MM.1S (cell line): Measurements from ENCODE around the gene R3HDM2.

Source experiments
- DNase-seq: peaks from one replicate; pipeline ENCODE4 v3.0.0-alpha.2; 2015
- H2AFZ ChIP-seq: fragments of 300-600 bp; sonication (generic); 2 replicates; pipeline ENCODE4 v1.6.0; 2016; ENCODE audit warnings: antibody characterized with exemption, low read length
- H3F3A ChIP-seq: fragments of 300-600 bp; sonication (generic); 2 replicates; pipeline ENCODE4 v1.6.1; 2016; ENCODE audit warnings: mild to moderate bottlenecking, antibody characterized with exemption, low read length, moderate library complexity, mixed read lengths; ENCODE audit not compliant: insufficient read depth
- H3K27ac ChIP-seq: fragments of 300-600 bp; sonication (generic); 2 replicates; pipeline ENCODE4 v1.5.1; 2016; ENCODE audit warnings: mild to moderate bottlenecking, low read length
- H3K27me3 ChIP-seq: fragments of 300-600 bp; sonication (generic); replicated peaks from 2 replicates; pipeline ENCODE4 v1.6.0; 2016; ENCODE audit warnings: low read length; ENCODE audit not compliant: insufficient read depth
- H3K36me3 ChIP-seq: fragments of 300-600 bp; sonication (generic); replicated peaks from 2 replicates; pipeline ENCODE4 v1.6.1; 2016; ENCODE audit warnings: mild to moderate bottlenecking, low read length, mixed read lengths; ENCODE audit not compliant: insufficient read depth
- H3K4me1 ChIP-seq: fragments of 300-600 bp; sonication (generic); 2 replicates; pipeline ENCODE4 v1.6.1; 2016; ENCODE audit warnings: low read length, mixed read lengths
- H3K4me2 ChIP-seq: fragments of 300-600 bp; sonication (generic); 2 replicates; pipeline ENCODE4 v1.6.0; 2016; ENCODE audit warnings: low read depth, low read length
- H3K4me3 ChIP-seq: fragments of 300-600 bp; sonication (generic); 2 replicates; pipeline ENCODE4 v1.5.1; 2016; ENCODE audit warnings: low read length, mixed read lengths
- H3K79me2 ChIP-seq: fragments of 300-600 bp; sonication (generic); 2 replicates; pipeline ENCODE4 v1.6.1; 2016; ENCODE audit warnings: mixed run types, low read length, mixed read lengths
- H3K9ac ChIP-seq: fragments of 300-600 bp; sonication (generic); 2 replicates; pipeline ENCODE4 v1.6.1; 2016; ENCODE audit warnings: low read length, mixed read lengths
- H3K9me2 ChIP-seq: fragments of 300-600 bp; sonication (generic); replicated peaks from 2 replicates; pipeline ENCODE4 v1.6.1; 2016; ENCODE audit warnings: mild to moderate bottlenecking, low read length, mixed read lengths; ENCODE audit not compliant: insufficient read depth
- H3K9me3 ChIP-seq: fragments of 300-600 bp; sonication (generic); replicated peaks from 2 replicates; pipeline ENCODE4 v1.6.1; 2016; ENCODE audit warnings: mild to moderate bottlenecking, low read length, mixed read lengths; ENCODE audit not compliant: insufficient read depth
- H4K20me1 ChIP-seq: fragments of 300-600 bp; sonication (generic); 2 replicates; pipeline ENCODE4 v1.6.1; 2016; ENCODE audit warnings: mild to moderate bottlenecking, low read length, moderate library complexity, mixed read lengths; ENCODE audit not compliant: insufficient read depth
- EZH2 ChIP-seq: fragments of 300-600 bp; sonication (generic); optimal IDR thresholded peaks from 2 replicates; pipeline ENCODE3; 2017; ENCODE audit warnings: low read depth, mild to moderate bottlenecking, antibody characterized with exemption, low read length, mixed read lengths
- EZH2phosphoT487 ChIP-seq: fragments of 300-600 bp; sonication (generic); IDR thresholded peaks from 2 replicates; pipeline ENCODE4 v1.6.1; 2018; ENCODE audit warnings: antibody characterized with exemption, low read length
- TF ChIP-seq, protein P1 (sequence below): fragments of 300-600 bp; sonication (generic); IDR thresholded peaks from 2 replicates; pipeline ENCODE4 v1.5.1; 2016; ENCODE audit warnings: antibody characterized with exemption, low read length, mixed read lengths

R3HDM2 gene

GRCh38 chr12:57325395-57325794 is 105.4 kb downstream of the R3HDM2 start:
- no peak overlapping the region for H2AFZ ChIP-seq
- DNase-seq: no peak
- H4K20me1 ChIP-seq: no peaks in the 10 kb centered on the region
- no peaks in the 10 kb centered on the region for H3K9me2 ChIP-seq
- H3K4me1 ChIP-seq: no peaks in the 10 kb centered on the region
- H3K4me2 ChIP-seq: no peak overlapping the region
- no peaks in the 10 kb centered on the region for H3K36me3 ChIP-seq
- TF ChIP-seq, protein P1, sequence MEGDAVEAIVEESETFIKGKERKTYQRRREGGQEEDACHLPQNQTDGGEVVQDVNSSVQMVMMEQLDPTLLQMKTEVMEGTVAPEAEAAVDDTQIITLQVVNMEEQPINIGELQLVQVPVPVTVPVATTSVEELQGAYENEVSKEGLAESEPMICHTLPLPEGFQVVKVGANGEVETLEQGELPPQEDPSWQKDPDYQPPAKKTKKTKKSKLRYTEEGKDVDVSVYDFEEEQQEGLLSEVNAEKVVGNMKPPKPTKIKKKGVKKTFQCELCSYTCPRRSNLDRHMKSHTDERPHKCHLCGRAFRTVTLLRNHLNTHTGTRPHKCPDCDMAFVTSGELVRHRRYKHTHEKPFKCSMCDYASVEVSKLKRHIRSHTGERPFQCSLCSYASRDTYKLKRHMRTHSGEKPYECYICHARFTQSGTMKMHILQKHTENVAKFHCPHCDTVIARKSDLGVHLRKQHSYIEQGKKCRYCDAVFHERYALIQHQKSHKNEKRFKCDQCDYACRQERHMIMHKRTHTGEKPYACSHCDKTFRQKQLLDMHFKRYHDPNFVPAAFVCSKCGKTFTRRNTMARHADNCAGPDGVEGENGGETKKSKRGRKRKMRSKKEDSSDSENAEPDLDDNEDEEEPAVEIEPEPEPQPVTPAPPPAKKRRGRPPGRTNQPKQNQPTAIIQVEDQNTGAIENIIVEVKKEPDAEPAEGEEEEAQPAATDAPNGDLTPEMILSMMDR: no peak
- no peak for TF ChIP-seq EZH2
- no peak for TF ChIP-seq EZH2phosphoT487
- H3K4me3 ChIP-seq: no peak overlapping the region
- no peaks in the 10 kb centered on the region for H3F3A ChIP-seq
- H3K27me3 ChIP-seq: no peaks in the 10 kb centered on the region
- no peak overlapping the region for H3K9ac ChIP-seq
- no peaks in the 10 kb centered on the region for H3K9me3 ChIP-seq
- H3K27ac ChIP-seq: no peak overlapping the region
- H3K79me2 ChIP-seq: no peaks in the 10 kb centered on the region

DNA sequence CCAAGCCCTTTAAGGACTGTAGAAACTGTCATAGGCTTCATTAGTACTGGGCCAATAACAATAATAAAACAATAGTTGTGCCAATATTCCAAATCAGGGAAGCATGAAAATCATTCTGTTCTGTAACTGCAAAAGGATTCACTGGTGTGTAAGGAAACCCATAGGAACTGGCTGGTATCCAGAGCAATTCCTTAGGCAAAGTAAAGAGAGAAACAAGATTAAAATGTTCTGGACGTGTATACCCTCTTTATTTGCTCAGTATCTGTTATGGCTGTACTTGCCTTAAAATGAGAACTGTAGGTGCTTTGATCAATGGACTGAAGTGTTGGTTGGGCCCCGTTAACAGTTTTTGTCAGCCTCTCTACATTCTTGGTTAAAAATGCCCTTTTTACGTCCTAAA is 107.4 kb downstream of the R3HDM2 start:
- H3K9me2 ChIP-seq: no peaks in the 10 kb centered on the region
- no peaks in the 10 kb centered on the region for H3F3A ChIP-seq
- TF ChIP-seq EZH2 (no peak), EZH2phosphoT487 (no peak)
- TF ChIP-seq, protein P1: no peak
- H3K27ac ChIP-seq: no peak overlapping the region
- no peaks in the 10 kb centered on the region for H3K27me3 ChIP-seq
- H2AFZ ChIP-seq: no peak overlapping the region
- H4K20me1 ChIP-seq: no peaks in the 10 kb centered on the region
- no peaks in the 10 kb centered on the region for H3K4me1 ChIP-seq
- H3K9me3 ChIP-seq: no peaks in the 10 kb centered on the region
- DNase-seq: no peak
- no peak overlapping the region for H3K4me2 ChIP-seq
- H3K79me2 ChIP-seq: no peaks in the 10 kb centered on the region
- H3K4me3 ChIP-seq: no peak overlapping the region
- no peaks in the 10 kb centered on the region for H3K36me3 ChIP-seq
- H3K9ac ChIP-seq: no peak overlapping the region

- H3F3A ChIP-seq: no peaks in the 10 kb centered on the region
- H3K4me2 ChIP-seq: no peak overlapping the region
- H3K9me3 ChIP-seq: no peaks in the 10 kb centered on the region
- no peaks in the 10 kb centered on the region for H3K27me3 ChIP-seq
- no peaks in the 10 kb centered on the region for H3K36me3 ChIP-seq
- H3K27ac ChIP-seq: no peak overlapping the region
- no peak overlapping the region for H3K9ac ChIP-seq
- H2AFZ ChIP-seq: no peak overlapping the region
- H3K9me2 ChIP-seq: no peaks in the 10 kb centered on the region
- DNase-seq: no peak
- no peaks in the 10 kb centered on the region for H3K79me2 ChIP-seq
- no peaks in the 10 kb centered on the region for H3K4me1 ChIP-seq
- TF ChIP-seq EZH2 (no peak), EZH2phosphoT487 (no peak)
- TF ChIP-seq, protein P1: no peak
- H3K4me3 ChIP-seq: no peak overlapping the region
- no peaks in the 10 kb centered on the region for H4K20me1 ChIP-seq
Measured at GRCh38 chr12:57320639-57321038, 110.2 kb downstream of the R3HDM2 start.
